Measurements from ENCODE around the gene C6.
"Not testable (repeated sequence)": the region's sequence is repeated elsewhere in the genome, so short reads cannot be mapped to it uniquely, and the experiment has no call there.

Gene C6

GRCh38 chr5:41186143-41186542 is 27.2 kb downstream of the C6 start:
- TF ChIP-seq ZFP37 (tag by site-specific recombination; IDR thresholded peaks at IDR 0.05) (no peak), ZNF785 (tag by site-specific recombination; IDR thresholded peaks at IDR 0.05) (no peak), ZSCAN16 (tag by site-specific recombination; IDR thresholded peaks at IDR 0.05) (no peak), REPIN1 (tag by site-specific recombination; IDR thresholded peaks at IDR 0.05; ENCODE audit: low read depth) (no peak), ZNF184 (tag by site-specific recombination; IDR thresholded peaks at IDR 0.05) (no peak), ZNF837 (tag by site-specific recombination; IDR thresholded peaks at IDR 0.05) (no peak), ZNF48 (tag by site-specific recombination; IDR thresholded peaks at IDR 0.05) (no peak), ZNF548 (tag by site-specific recombination; IDR thresholded peaks at IDR 0.05) (no peak), GLI4 (tag by site-specific recombination; IDR thresholded peaks at IDR 0.05) (no peak), ZNF488 (tag by site-specific recombination; IDR thresholded peaks at IDR 0.05) (no peak), GFI1B (tag by site-specific recombination; IDR thresholded peaks at IDR 0.05) (no peak), ZNF561 (tag by site-specific recombination; IDR thresholded peaks at IDR 0.05; ENCODE audit: borderline replicate concordance) (no peak), ZNF18 (tag by site-specific recombination; IDR thresholded peaks at IDR 0.05) (no peak), SCRT1 (tag by site-specific recombination; IDR thresholded peaks at IDR 0.05; ENCODE audit: borderline replicate concordance) (no peak), ZIC2 (tag by site-specific recombination; IDR thresholded peaks at IDR 0.05) (no peak), ZNF660 (tag by site-specific recombination; IDR thresholded peaks at IDR 0.05) (no peak)
- TF ChIP-seq, protein P1, sequence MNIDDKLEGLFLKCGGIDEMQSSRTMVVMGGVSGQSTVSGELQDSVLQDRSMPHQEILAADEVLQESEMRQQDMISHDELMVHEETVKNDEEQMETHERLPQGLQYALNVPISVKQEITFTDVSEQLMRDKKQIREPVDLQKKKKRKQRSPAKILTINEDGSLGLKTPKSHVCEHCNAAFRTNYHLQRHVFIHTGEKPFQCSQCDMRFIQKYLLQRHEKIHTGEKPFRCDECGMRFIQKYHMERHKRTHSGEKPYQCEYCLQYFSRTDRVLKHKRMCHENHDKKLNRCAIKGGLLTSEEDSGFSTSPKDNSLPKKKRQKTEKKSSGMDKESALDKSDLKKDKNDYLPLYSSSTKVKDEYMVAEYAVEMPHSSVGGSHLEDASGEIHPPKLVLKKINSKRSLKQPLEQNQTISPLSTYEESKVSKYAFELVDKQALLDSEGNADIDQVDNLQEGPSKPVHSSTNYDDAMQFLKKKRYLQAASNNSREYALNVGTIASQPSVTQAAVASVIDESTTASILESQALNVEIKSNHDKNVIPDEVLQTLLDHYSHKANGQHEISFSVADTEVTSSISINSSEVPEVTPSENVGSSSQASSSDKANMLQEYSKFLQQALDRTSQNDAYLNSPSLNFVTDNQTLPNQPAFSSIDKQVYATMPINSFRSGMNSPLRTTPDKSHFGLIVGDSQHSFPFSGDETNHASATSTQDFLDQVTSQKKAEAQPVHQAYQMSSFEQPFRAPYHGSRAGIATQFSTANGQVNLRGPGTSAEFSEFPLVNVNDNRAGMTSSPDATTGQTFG (tag by site-specific recombination; IDR thresholded peaks at IDR 0.05; ENCODE audit: borderline replicate concordance), result no peak
- TF ChIP-seq, protein P2, sequence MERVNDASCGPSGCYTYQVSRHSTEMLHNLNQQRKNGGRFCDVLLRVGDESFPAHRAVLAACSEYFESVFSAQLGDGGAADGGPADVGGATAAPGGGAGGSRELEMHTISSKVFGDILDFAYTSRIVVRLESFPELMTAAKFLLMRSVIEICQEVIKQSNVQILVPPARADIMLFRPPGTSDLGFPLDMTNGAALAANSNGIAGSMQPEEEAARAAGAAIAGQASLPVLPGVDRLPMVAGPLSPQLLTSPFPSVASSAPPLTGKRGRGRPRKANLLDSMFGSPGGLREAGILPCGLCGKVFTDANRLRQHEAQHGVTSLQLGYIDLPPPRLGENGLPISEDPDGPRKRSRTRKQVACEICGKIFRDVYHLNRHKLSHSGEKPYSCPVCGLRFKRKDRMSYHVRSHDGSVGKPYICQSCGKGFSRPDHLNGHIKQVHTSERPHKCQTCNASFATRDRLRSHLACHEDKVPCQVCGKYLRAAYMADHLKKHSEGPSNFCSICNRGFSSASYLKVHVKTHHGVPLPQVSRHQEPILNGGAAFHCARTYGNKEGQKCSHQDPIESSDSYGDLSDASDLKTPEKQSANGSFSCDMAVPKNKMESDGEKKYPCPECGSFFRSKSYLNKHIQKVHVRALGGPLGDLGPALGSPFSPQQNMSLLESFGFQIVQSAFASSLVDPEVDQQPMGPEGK (tag by site-specific recombination; IDR thresholded peaks at IDR 0.05), result no peak
- TF ChIP-seq, protein P3, sequence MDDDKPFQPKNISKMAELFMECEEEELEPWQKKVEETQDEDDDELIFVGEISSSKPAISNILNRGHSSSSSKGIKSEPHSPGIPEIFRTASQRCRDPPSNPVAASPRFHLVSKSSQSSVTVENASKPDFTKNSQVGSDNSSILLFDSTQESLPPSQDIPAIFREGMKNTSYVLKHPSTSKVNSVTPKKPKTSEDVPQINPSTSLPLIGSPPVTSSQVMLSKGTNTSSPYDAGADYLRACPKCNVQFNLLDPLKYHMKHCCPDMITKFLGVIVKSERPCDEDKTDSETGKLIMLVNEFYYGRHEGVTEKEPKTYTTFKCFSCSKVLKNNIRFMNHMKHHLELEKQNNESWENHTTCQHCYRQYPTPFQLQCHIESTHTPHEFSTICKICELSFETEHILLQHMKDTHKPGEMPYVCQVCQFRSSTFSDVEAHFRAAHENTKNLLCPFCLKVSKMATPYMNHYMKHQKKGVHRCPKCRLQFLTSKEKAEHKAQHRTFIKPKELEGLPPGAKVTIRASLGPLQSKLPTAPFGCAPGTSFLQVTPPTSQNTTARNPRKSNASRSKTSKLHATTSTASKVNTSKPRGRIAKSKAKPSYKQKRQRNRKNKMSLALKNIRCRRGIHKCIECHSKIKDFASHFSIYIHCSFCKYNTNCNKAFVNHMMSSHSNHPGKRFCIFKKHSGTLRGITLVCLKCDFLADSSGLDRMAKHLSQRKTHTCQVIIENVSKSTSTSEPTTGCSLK (tag by site-specific recombination; IDR thresholded peaks at IDR 0.05), result no peak
- CTCF ChIA-PET, result no interaction called here
- H3K4me3 ChIP-seq (ENCODE audit: low read depth, low read length), result no peak overlapping the region

DNA sequence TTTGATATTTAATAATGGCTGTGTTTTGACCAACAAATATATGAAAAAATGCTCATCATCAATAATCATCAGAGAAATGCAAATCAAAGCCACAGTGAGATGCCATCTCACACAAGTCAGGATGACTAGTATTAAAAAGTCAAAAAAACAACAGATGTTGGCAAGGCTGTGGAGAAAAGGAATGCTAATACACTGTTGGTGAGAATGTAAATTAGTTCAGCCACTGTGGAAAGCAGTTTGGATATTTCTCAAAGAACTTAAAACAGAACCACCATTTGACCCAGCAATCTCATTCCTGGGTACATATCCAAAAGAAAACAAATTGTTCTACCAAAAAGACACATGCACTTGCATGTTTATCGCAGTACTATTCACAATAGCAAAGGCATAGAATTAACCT is 30.0 kb downstream of the C6 start:
- H3K36me3 ChIP-seq (ENCODE audit: control insufficient read depth in 2 of 2, insufficient read depth in 1 of 2, low read length in 2 of 2); H3K4me1 ChIP-seq (ENCODE audit: control insufficient read depth, insufficient read depth, low read length); H3K9me3 ChIP-seq (ENCODE audit: control insufficient read depth, insufficient read depth, low read depth, low read length); CTCF ChIA-PET; POLR2A ChIA-PET; H3K27ac ChIP-seq (ENCODE audit: extremely low read depth, low read depth, low read length); H3K4me3 ChIP-seq (ENCODE audit: low read depth, low read length): not testable (repeated sequence)

More at GRCh38 chr5:41186143-41186542, 27.2 kb downstream of the C6 start:
- POLR2A ChIA-PET, result no interaction called here
- no peaks in the 10 kb centered on the region for H3K9me3 ChIP-seq (ENCODE audit: control insufficient read depth, insufficient read depth, low read depth, low read length)
- no peaks in the 10 kb centered on the region for H3K4me1 ChIP-seq (ENCODE audit: control insufficient read depth, insufficient read depth, low read length)
- H3K36me3 ChIP-seq (ENCODE audit: control insufficient read depth in 2 of 2, insufficient read depth in 1 of 2, low read length in 2 of 2), result no peaks in the 10 kb centered on the region
- no peak overlapping the region for H3K27ac ChIP-seq (ENCODE audit: extremely low read depth, low read depth, low read length)

Data from HEK293 (cell line).